NB4 (cell line): Measurements from ENCODE around the gene VPS37B.

Experiments
- MYC ChIP-seq: IDR thresholded peaks from 2 replicates; pipeline ENCODE4 v1.6.1; 2011; ENCODE audit warnings: low read depth, low read length
- POLR2A ChIP-seq: IDR thresholded peaks from 2 replicates; pipeline ENCODE4 v1.6.1; 2011; ENCODE audit warnings: mild to moderate bottlenecking; ENCODE audit not compliant: insufficient read length; ENCODE audit errors: extremely low read depth
- TF ChIP-seq, protein P1 (sequence below): IDR thresholded peaks from one replicate; pipeline ENCODE4 v1.5.1; 2012; ENCODE audit warnings: low read depth, low read length

DNA sequence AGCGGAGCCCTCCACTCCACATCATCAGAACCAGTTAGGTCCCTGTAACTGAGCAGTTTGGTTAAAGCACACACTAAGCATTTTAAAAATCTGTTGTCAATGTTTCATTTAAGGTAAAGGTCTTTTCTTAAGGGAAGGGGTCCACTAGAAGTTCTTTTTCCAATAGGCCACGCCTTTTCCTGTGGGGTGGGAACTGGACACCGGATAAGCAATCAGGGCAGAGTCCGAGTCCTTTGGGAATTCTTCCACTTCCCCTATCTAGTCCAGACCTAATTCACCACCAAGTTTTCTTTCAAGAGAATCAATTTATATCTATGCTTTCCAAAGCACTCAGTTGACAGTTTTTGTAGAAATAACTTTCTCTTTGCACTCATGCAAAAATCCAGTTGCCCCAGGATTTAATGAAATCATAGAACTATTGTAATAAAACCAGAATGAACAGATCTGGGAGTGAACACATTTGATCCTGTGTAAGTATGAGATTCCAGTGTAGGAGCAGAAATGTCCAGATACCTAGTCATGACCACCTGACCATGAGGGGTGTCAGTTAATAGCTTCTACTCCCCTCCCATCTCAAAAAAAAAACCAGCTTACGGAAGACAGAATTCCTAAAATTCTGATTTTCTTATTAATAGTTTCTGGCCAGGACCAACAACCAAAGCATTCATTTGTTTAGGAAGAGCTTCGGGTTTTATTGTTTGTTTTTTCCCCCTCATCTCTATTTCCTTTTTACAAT is 11.7 kb downstream of the VPS37B start:
- no peak for TF ChIP-seq MYC
- TF ChIP-seq POLR2A, result no peak
- TF ChIP-seq, protein P1, sequence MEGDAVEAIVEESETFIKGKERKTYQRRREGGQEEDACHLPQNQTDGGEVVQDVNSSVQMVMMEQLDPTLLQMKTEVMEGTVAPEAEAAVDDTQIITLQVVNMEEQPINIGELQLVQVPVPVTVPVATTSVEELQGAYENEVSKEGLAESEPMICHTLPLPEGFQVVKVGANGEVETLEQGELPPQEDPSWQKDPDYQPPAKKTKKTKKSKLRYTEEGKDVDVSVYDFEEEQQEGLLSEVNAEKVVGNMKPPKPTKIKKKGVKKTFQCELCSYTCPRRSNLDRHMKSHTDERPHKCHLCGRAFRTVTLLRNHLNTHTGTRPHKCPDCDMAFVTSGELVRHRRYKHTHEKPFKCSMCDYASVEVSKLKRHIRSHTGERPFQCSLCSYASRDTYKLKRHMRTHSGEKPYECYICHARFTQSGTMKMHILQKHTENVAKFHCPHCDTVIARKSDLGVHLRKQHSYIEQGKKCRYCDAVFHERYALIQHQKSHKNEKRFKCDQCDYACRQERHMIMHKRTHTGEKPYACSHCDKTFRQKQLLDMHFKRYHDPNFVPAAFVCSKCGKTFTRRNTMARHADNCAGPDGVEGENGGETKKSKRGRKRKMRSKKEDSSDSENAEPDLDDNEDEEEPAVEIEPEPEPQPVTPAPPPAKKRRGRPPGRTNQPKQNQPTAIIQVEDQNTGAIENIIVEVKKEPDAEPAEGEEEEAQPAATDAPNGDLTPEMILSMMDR, result no peak
